Heart left ventricle (tissue), 13 donors: ENCODE results near the gene EPG5.

Source experiments
- CTCF ChIP-seq, 12 donors: fragments of 200-600 bp; sonication (generic) in 4 of 12; IDR thresholded peaks; one replicate each; pipeline versions ENCODE4 v1.5.0 to v1.8.0; 2018 to 2022; ENCODE audit warnings: antibody characterized with exemption in 12 of 12, mild to moderate bottlenecking in 5 of 12
- POLR2A ChIP-seq, 2 donors: fragments of 450-650 bp; IDR thresholded peaks; one replicate each; pipeline ENCODE4 v1.6.1; 2017; ENCODE audit warnings: antibody characterized with exemption in 2 of 2, mild to moderate bottlenecking in 2 of 2, moderate library complexity in 2 of 2
- donor health status: ischemic (EF 13 %, LVEDD 7.1; RV severe dilation, severe dysfunction).
- donor health status: DM: no; HTN: yes; CAD: no.
- donor health status: DM: no; HTN: no; CAD: no.
- donor health status: ischemic (EF 25% LVEDD 6.9; RV normal size, moderate dysfunction).
- donor health status: ischemic (EF 25% LVEDD 5.7; RV mildly dilated, moderate dysfunction).
- donor health status: ischemic (EF 35%, LVEDD 5.7; RV mildly dilated, moderate dysfunction).
- donor health status: nonischemic (EF 11% LVEDD 7.7; RV severe dilation, severe dysfunction).
- donor health status: DM: yes; HTN: yes; CAD: no.
- donor health status: PGD.
- donor health status: ischemic (EF 29% LVEDD 5.4; RV normal size, mild dysfunction).
- donor health status: nonischemic (EF 23%, LVEDD 6.1; RV moderate dilation, normal function).

DNA sequence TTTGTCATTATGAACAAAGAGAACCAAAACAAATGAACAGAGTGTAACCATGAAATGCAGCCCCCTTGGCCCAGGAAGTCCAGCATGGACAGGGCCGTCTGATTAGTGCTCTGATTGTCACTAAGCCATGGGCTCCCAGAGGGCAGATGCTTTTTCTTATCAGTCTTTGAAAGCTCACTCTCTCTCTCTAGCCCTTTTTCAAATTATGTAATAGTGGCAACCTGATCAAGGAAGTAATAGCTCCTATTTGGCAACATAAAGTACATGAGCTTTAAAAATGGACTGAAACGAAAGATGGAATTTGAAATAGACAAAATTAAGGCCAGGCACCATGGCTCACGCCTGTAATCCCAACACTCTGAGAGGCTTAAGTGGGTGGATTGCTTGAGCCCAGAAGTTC, 32.4 kb upstream of the EPG5 start:
- TF ChIP-seq CTCF (IDR thresholded peaks at IDR 0.05), result no peak
- no peak for TF ChIP-seq POLR2A (IDR thresholded peaks at IDR 0.05)
